DMS 273 treated with DMSO at 0.1 percent for 48 hours (cell line): Measurements from ENCODE around the gene ARHGAP18.

Source experiments
- DNase-seq: peaks from one replicate; lab custom pipeline; 2025; lab: John Stamatoyannopoulos, UW

The ARHGAP18 gene

DNA sequence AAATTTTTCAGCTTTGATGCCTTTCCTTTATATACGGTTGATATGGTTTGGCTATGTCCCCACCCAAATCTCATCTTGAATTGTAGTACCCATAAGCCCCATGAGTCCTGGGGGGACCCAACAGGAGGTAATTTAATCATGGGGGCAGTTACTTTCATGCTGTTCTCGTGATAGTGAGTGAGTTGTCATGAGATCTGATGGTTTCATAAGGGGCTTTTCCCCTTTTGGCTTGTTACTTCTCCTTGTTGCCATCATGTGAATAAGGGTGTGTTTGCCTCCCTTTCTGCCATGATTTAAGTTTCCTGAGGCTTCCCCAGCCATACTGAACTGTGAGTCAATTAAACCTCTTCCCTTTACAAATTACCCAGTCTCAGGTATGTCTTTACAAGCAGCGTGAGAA is 66.8 kb downstream of the ARHGAP18 start:
- DNase-seq = no peak

- DNase-seq = no peak
Observed at GRCh38 chr6:129642322-129642721, 67.7 kb downstream of the ARHGAP18 start.

DNA sequence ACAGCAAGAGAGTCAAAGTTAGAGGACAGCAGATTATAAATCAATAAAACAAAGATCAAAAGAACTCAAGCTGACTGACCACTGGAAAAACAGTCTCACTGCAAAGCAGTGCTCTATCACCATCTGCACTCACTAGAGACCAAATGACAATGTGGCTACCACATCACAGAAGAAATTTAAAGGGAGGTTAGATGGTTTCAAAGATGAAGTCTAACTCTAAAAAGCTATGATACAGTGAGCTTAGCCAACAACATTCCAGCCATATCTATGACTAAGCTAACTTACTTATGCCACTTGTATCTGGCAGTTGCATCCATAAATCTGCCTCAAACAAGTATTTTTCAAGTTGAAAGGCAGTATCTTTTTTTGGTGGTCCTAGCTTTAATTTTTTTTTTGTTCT is 68.6 kb downstream of the ARHGAP18 start:
- DNase-seq = no peak

DNA sequence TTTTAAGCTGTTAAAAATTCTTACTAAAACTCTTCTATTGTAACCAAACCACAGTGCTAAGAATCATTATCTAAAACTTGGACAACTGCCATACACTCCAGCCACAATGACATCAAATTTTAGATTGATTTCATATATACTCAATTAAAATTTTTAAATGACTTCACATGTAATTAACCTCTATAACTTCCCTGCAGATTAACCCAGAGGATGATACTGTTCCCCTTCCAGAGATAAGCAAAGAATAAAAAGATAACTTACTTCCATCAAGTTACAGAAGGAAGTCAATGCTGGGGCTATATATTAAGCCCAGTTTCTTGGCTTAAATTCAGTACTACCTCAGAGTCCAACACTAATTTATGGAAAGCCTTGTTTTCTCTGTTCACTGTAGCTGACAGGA is 71.3 kb downstream of the ARHGAP18 start:
- no peak for DNase-seq

DNA sequence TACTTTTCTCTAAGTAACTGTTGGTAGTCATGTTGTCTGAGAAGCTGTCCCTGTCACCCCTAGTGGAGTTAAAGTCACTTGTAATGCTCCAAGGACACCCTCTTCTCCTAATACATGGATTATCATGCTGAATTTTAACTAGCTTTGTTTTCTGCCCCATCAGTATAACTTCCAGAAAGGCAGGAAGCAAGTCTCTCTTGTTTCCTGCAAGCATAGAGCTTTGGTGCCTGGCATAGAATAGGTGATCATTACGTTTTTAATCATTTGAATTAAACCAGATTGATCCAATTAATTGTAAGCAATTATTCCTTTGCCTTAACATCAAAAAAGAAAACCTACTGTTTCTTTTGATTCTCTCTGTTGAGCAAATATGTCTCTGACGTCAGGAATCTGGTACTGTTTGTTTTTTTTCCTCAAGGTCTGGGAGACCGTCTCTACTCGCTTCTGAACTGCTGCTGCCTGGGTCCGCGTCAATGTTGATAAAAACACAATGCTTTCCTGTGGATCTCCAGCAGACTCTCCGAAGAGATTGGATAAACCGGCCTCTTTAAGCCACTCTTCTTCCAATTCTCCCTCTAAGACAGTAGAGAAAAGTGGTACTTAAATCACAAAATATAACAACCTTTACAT is 71.8 kb downstream of the ARHGAP18 start:
- DNase-seq = no peak

- DNase-seq = no peak
Observed at GRCh38 chr6:129637340-129638054, 72.5 kb downstream of the ARHGAP18 start.

GRCh38 chr6:129635396-129636130 is 74.4 kb downstream of the ARHGAP18 start:
- DNase-seq = no peak

GRCh38 chr6:129634411-129635230 is 75.4 kb downstream of the ARHGAP18 start:
- DNase-seq = no peak

- DNase-seq = no peak
Observed at GRCh38 chr6:129633529-129633928, 76.4 kb downstream of the ARHGAP18 start.

DNA sequence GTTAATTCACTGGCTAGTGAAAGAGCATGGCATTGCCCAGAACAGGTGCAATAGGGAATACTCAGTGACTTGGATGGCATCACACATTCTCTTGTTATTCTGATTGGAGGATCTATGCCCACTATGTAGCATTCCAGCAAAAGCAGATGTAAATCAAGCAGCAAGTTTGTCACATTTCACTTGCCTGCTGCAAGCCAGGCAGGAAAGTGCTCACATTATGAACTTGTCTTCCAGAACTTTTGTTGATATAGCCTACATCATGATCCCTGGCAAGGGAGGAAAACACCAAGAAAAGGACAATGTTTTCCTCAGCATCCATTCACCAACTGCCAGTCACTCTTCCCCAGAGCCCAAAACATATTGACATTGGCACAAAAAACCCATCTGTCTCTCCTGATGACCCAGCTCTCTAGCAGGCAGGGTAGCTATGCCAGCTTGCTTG is 77.8 kb downstream of the ARHGAP18 start:
- DNase-seq = no peak

- no peak for DNase-seq
Observed at GRCh38 chr6:129631070-129631469, 78.9 kb downstream of the ARHGAP18 start.

- no peak for DNase-seq
Observed at GRCh38 chr6:129630596-129630995, 79.4 kb downstream of the ARHGAP18 start.

GRCh38 chr6:129628101-129628815 is 81.7 kb downstream of the ARHGAP18 start:
- DNase-seq = no peak

- no peak for DNase-seq
Observed at GRCh38 chr6:129624488-129624887, 85.5 kb downstream of the ARHGAP18 start.

DNA sequence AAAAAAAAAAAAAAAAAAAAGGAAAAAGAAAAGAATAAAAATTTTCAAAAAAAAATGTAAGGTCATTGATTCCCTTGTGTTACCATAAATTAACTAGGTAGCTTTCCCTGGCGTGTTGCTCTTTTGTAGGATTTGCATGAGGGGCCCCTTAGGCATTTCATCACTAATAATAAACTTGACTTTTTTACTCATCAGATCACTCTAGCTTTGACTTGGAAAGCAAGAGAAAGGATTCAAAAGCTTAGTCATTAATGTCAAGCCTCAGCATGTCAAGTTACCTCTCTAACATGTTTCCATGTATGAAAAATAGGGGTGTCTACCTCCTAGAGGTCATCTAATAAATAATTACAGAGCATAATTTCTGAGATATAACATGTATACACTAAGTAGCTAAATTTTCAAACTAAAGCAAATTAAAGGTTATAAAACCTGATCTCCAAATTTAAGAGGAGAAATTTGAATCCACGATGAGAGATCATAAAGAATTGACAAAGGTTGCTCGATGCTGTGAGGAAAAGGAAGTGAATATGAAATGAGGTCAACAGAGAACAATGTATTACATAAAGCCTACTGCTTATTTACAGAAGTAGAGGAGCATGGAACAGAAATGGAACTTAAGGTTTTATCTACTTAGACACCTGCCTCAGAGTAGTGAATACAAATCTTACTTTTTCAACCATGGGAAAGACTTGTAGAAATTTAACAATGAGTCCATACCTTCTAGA is 86.8 kb downstream of the ARHGAP18 start:
- no peak for DNase-seq

- no peak for DNase-seq
Observed at GRCh38 chr6:129621252-129621651, 88.7 kb downstream of the ARHGAP18 start.

DNA sequence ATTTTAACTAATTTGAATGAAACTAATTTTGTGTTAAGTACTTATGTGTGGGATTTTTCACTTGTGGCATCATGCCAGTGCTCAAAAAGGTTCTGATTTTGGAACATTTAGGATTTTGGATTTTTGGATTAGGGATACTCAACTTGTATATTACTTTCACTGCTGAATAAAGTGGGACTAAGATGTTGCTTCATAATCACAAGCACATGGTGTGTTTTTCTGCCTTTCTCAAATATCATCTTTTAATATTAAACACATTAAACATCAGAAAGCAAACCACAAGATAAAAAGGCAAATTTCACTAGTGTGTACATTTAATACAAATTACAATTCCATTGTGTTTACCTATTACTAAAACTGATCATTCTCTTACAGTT is 89.8 kb downstream of the ARHGAP18 start:
- no peak for DNase-seq

GRCh38 chr6:129619579-129620233 is 90.3 kb downstream of the ARHGAP18 start:
- DNase-seq = no peak

- no peak for DNase-seq
Observed at GRCh38 chr6:129617986-129618385, 92.0 kb downstream of the ARHGAP18 start.

- DNase-seq = no peak
Observed at GRCh38 chr6:129615496-129615895, 94.5 kb downstream of the ARHGAP18 start.
